Nephron progenitor cell (in vitro differentiated cells): ENCODE measurements around the gene HOXC10.
A peak's percentile ranks its signal among the peaks of the same experiment; 100 is the strongest.

Source experiments
- DNase-seq: peaks from one replicate; pipeline ENCODE4 v3.0.0; 2021
- H3K27ac Mint-ChIP-seq: 2 replicates; pipeline ENCODE4 v1.8.0; 2021; ENCODE audit warnings: mild to moderate bottlenecking, moderate library complexity, mixed read lengths
- H3K27me3 Mint-ChIP-seq: 2 replicates; pipeline ENCODE4 v1.8.0; 2021; ENCODE audit warnings: mild to moderate bottlenecking, low read depth, mixed read lengths; ENCODE audit not compliant: poor library complexity
- H3K36me3 Mint-ChIP-seq: 2 replicates; pipeline ENCODE4 v1.8.0; 2021; ENCODE audit warnings: low read depth, mixed read lengths
- H3K4me1 Mint-ChIP-seq: 2 replicates; pipeline ENCODE4 v1.8.0; 2021; ENCODE audit warnings: mixed read lengths
- H3K4me3 Mint-ChIP-seq: 2 replicates; pipeline ENCODE4 v1.8.0; 2021; ENCODE audit warnings: mild to moderate bottlenecking, moderate library complexity, mixed read lengths
- H3K9me3 Mint-ChIP-seq: 2 replicates; pipeline ENCODE4 v1.8.0; 2021; ENCODE audit warnings: mild to moderate bottlenecking, moderate library complexity, mixed read lengths
- TF ChIP-seq, protein P1 (sequence below): fragments of 200-600 bp; sonication (generic); IDR thresholded peaks from 2 replicates; pipeline ENCODE4 v1.5.0; 2021; ENCODE audit warnings: antibody characterized with exemption

The HOXC10 gene

GRCh38 chr12:53977596-53978445, 7.1 kb upstream of the HOXC10 start:
- peak overlapping the region; percentile 80 for H3K27ac Mint-ChIP-seq
- H3K4me3 Mint-ChIP-seq, result peak overlapping the region; percentile 98
- no peaks in the 10 kb centered on the region for H3K9me3 Mint-ChIP-seq
- TF ChIP-seq, protein P1, sequence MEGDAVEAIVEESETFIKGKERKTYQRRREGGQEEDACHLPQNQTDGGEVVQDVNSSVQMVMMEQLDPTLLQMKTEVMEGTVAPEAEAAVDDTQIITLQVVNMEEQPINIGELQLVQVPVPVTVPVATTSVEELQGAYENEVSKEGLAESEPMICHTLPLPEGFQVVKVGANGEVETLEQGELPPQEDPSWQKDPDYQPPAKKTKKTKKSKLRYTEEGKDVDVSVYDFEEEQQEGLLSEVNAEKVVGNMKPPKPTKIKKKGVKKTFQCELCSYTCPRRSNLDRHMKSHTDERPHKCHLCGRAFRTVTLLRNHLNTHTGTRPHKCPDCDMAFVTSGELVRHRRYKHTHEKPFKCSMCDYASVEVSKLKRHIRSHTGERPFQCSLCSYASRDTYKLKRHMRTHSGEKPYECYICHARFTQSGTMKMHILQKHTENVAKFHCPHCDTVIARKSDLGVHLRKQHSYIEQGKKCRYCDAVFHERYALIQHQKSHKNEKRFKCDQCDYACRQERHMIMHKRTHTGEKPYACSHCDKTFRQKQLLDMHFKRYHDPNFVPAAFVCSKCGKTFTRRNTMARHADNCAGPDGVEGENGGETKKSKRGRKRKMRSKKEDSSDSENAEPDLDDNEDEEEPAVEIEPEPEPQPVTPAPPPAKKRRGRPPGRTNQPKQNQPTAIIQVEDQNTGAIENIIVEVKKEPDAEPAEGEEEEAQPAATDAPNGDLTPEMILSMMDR, result no peak
- no peak for DNase-seq
- peaks cover 89% of the 10 kb centered on the region for H3K4me1 Mint-ChIP-seq
- H3K27me3 Mint-ChIP-seq, result peaks cover 95% of the 10 kb centered on the region
- no peaks in the 10 kb centered on the region for H3K36me3 Mint-ChIP-seq

- no peaks in the 10 kb centered on the region for H3K36me3 Mint-ChIP-seq
Measured at GRCh38 chr12:53978477-53979356, 6.2 kb upstream of the HOXC10 start.

DNA sequence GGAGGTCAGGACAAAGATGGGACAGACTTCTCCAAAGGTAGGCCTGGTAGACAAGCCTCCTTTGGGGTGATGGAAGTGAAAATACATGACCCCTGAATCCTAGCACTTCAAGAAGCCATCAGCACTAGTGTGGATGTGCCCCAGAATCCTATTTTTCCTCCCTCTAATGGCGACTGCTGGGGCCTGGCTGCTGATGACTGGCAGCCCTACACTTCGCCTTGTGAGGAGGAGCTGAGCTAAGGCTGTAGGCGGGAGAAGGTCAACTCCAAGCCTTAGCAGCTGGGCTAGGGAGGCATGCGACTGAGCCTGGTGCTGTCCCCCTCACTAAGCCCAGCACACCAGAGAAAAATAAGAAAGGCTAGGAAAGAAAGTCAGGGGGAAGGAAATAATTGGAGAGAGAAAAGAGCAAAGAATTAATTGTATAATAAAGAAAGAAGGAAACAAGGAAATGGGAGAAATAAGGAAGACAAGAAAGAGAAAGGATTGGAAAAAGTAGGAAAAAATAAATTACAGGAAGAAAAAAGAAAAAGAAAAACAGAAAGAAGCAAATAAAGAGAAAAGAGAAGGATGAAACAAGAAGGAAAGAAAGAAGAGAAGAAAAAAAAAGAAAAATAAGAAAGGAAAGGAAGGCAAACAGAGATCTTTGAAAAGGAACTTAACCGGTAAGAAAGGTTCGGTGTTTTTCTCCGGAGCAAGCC, 4.7 kb upstream of the HOXC10 start:
- Mint-ChIP-seq H3K27ac (peak overlapping the region; percentile 71), H3K27me3 (peaks cover 81% of the 10 kb centered on the region), H3K36me3 (no peaks in the 10 kb centered on the region), H3K4me1 (peaks cover 87% of the 10 kb centered on the region), H3K4me3 (peak overlapping the region; percentile 98), H3K9me3 (no peaks in the 10 kb centered on the region)
- no peak for DNase-seq
- TF ChIP-seq, protein P1, result no peak

More at GRCh38 chr12:53978477-53979356, 6.2 kb upstream of the HOXC10 start:
- Mint-ChIP-seq H3K27ac (peak overlapping the region; percentile 92), H3K4me3 (peak overlapping the region; percentile 98), H3K27me3 (peaks cover 96% of the 10 kb centered on the region), H3K9me3 (no peaks in the 10 kb centered on the region), H3K4me1 (peaks cover 91% of the 10 kb centered on the region)
- TF ChIP-seq, protein P1, result no peak
- no peak for DNase-seq

DNA sequence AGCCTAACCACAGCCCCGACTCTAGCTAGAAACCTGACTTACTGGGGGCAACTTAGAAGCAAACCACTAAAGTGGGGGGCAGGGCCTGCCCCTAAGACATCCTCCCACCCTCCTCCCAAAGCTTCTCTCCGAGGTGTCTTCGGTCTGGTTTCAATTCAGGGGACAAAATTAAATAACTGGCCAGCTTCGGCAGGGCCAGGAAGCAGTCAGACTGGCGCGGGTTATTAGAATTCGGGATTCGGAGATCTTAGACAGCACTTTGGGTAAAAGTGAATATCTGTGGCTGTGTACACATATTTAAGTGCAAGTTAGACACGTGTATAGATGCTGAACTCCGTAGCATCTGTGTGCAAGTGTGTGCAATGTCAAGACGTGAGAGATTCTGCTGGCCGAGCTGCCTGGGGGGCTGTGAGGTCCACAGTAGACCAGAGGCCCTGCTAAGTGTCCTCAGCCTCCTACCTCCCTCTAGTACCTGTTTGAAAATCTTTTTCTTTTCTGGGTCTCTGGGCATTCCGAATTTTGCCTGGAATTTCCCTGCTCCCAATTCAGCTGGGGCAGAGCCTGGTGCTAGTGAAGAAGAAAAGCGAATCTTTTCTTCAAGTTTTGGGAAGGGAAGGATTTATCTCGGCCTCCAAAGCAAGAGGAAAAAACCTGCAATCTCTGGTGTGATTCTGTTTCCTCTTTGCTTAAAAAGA, 4.0 kb upstream of the HOXC10 start:
- H3K27ac Mint-ChIP-seq, result no peak overlapping the region
- TF ChIP-seq, protein P1, result no peak
- no peaks in the 10 kb centered on the region for H3K36me3 Mint-ChIP-seq
- no peaks in the 10 kb centered on the region for H3K9me3 Mint-ChIP-seq
- no peak for DNase-seq
- H3K4me3 Mint-ChIP-seq, result peak overlapping the region; percentile 98
- H3K4me1 Mint-ChIP-seq, result peaks cover 80% of the 10 kb centered on the region
- H3K27me3 Mint-ChIP-seq, result peaks cover 76% of the 10 kb centered on the region
